Measurements from ENCODE around the gene TFAP2D.

The TFAP2D gene

GRCh38 chr6:50819904-50820868 lies 106.9 kb downstream of the TFAP2D start:
- no peak for DNase-seq

GRCh38 chr6:50820869-50821264 lies 107.5 kb downstream of the TFAP2D start:
- no peak for DNase-seq

- no peak for DNase-seq
These were observed 108.2 kb downstream of the TFAP2D start for GRCh38 chr6:50821441-50822077.

- DNase-seq: no peak
These were observed 108.8 kb downstream of the TFAP2D start for GRCh38 chr6:50822078-50822476.

Measured in central memory CD4-positive, alpha-beta T cell (primary cell).